IMR-90 (cell line): ENCODE data around the gene EAF1. TPM values are rescaled to one million over a fixed set of nuclear protein-coding genes. Genes with fewer than 3 reads are reported as not detected.

Experiments used
- ATAC-seq: fragments of 200-7000 bp; cut with Tn5 transposase; 2 replicates; pipeline ENCODE4 v1.9.1; 2020; ENCODE audit warnings: low read depth, mild to moderate bottlenecking, moderate library complexity
- BruUV-seq: library from RNA; stranded (reverse); fragments of 400-500 nt; replicated peaks from 2 replicates; lab custom pipeline; 2021; lab: Mats Ljungman, UMichigan
- CTCF ChIA-PET: fragments of 300-600 bp; formaldehyde crosslinking; extraction: SDS; loops from one replicate; lab custom pipeline; 2021; ENCODE audit warnings: antibody characterized with exemption; lab: Yijun Ruan, JAX
- POLR2A ChIA-PET: fragments of 300-600 bp; sonication (Branson Sonifier 250); formaldehyde crosslinking; loops from one replicate; lab custom pipeline; 2022; ENCODE audit warnings: antibody characterized with exemption; ENCODE audit not compliant: unreplicated experiment; lab: Charles Lee
- DNase-seq: peaks from one replicate; pipeline ENCODE4 v3.0.0; 2013
- H2AFZ ChIP-seq: replicated peaks from 2 replicates; pipeline ENCODE3; 2013; ENCODE audit warnings: low read length, mild to moderate bottlenecking; ENCODE audit not compliant: poor library complexity
- H2AK5ac ChIP-seq: 2 replicates; pipeline ENCODE4 v1.6.1; 2013; ENCODE audit warnings: low read depth, low read length, inconsistent platforms
- H2AK9ac ChIP-seq: replicated peaks from 2 replicates; pipeline ENCODE3; 2013; ENCODE audit warnings: mild to moderate bottlenecking, low read depth, low read length, moderate library complexity; ENCODE audit not compliant: poor library complexity
- H2BK120ac ChIP-seq: 2 replicates; pipeline ENCODE4 v1.6.1; 2013; ENCODE audit warnings: low read depth, low read length, inconsistent platforms
- H2BK15ac ChIP-seq: 3 replicates; pipeline ENCODE4 v1.6.1; 2013; ENCODE audit warnings: low read depth, low read length, inconsistent platforms
- H2BK20ac ChIP-seq: 2 replicates; pipeline ENCODE4 v1.6.1; 2013; ENCODE audit warnings: low read depth, mild to moderate bottlenecking, inconsistent platforms, low read length, moderate library complexity
- H2BK5ac ChIP-seq: 2 replicates; pipeline ENCODE4 v1.6.1; 2013; ENCODE audit warnings: mild to moderate bottlenecking, low read depth, low read length, inconsistent platforms; ENCODE audit not compliant: poor library complexity, severe bottlenecking
- H3K14ac ChIP-seq: replicated peaks from 2 replicates; pipeline ENCODE4 v1.6.1; 2013; ENCODE audit warnings: low read depth, low read length, inconsistent platforms
- H3K18ac ChIP-seq: 2 replicates; pipeline ENCODE4 v1.6.1; 2013; ENCODE audit warnings: low read depth, low read length, control low read depth
- H3K23ac ChIP-seq: 2 replicates; pipeline ENCODE4 v1.6.1; 2013; ENCODE audit warnings: low read depth, low read length, inconsistent platforms
- H3K27ac ChIP-seq: 2 replicates; pipeline ENCODE4 v1.5.1; 2013; ENCODE audit warnings: mild to moderate bottlenecking, control low read depth, low read length; ENCODE audit not compliant: insufficient read depth
- H3K27me3 ChIP-seq: 2 replicates; pipeline ENCODE4 v1.6.1; 2013; ENCODE audit warnings: low read length; ENCODE audit not compliant: control insufficient read depth, insufficient read depth
- H3K36me3 ChIP-seq: 2 replicates; pipeline ENCODE4 v1.6.1; 2013; ENCODE audit warnings: low read length, mixed read lengths; ENCODE audit not compliant: control insufficient read depth, insufficient read depth
- H3K4ac ChIP-seq: 2 replicates; pipeline ENCODE4 v1.6.1; 2013; ENCODE audit warnings: low read depth, low read length, inconsistent platforms
- H3K4me1 ChIP-seq: 2 replicates; pipeline ENCODE4 v1.6.1; 2013; ENCODE audit warnings: low read length, mixed read lengths; ENCODE audit not compliant: control insufficient read depth, insufficient read depth
- H3K4me2 ChIP-seq: 2 replicates; pipeline ENCODE4 v1.6.1; 2013; ENCODE audit warnings: low read depth, mild to moderate bottlenecking, control low read depth, low read length, moderate library complexity
- H3K4me3 ChIP-seq: 2 replicates; pipeline ENCODE4 v1.5.1; 2013; ENCODE audit warnings: low read depth, mild to moderate bottlenecking, control low read depth, low read length, moderate library complexity; ENCODE audit not compliant: insufficient read depth
- H3K56ac ChIP-seq: 2 replicates; pipeline ENCODE4 v1.6.1; 2013; ENCODE audit warnings: low read length, inconsistent platforms; ENCODE audit not compliant: insufficient read depth; ENCODE audit errors: extremely low read depth
- H3K79me1 ChIP-seq, 2 experiments: 2 replicates each; pipeline ENCODE4 v1.6.1; 2013; ENCODE audit warnings: low read length in 2 of 2, inconsistent platforms in 1 of 2, low read depth in 1 of 2
- H3K9ac ChIP-seq: 2 replicates; pipeline ENCODE4 v1.6.1; 2013; ENCODE audit warnings: low read depth, low read length, control low read depth
- H3K9me1 ChIP-seq: 2 replicates; pipeline ENCODE4 v1.6.1; 2013; ENCODE audit warnings: low read length, inconsistent platforms; ENCODE audit not compliant: insufficient read depth
- H3K9me3 ChIP-seq: 2 replicates; pipeline ENCODE4 v1.6.1; 2013; ENCODE audit warnings: low read length; ENCODE audit not compliant: control insufficient read depth, insufficient read depth
- H4K20me1 ChIP-seq: 2 replicates; pipeline ENCODE4 v1.6.1; 2013; ENCODE audit warnings: low read length, inconsistent platforms; ENCODE audit not compliant: insufficient read depth
- H4K5ac ChIP-seq: 2 replicates; pipeline ENCODE4 v1.6.1; 2013; ENCODE audit warnings: mild to moderate bottlenecking, low read depth, low read length, control low read depth
- H4K8ac ChIP-seq, 2 experiments: 2 replicates each; pipeline ENCODE4 v1.6.1; 2013; ENCODE audit warnings: low read depth in 2 of 2, low read length in 2 of 2, control low read depth in 1 of 2, inconsistent platforms in 1 of 2
- H4K91ac ChIP-seq: 2 replicates; pipeline ENCODE4 v1.6.1; 2013; ENCODE audit warnings: low read depth, low read length, inconsistent platforms; ENCODE audit not compliant: insufficient read depth
- BHLHE40 ChIP-seq: fragments of 150-350 bp; IDR thresholded peaks from 2 replicates; pipeline ENCODE4 v1.6.1; 2016; ENCODE audit warnings: mild to moderate bottlenecking, low read depth, low read length
- CEBPB ChIP-seq: IDR thresholded peaks from 2 replicates; pipeline ENCODE4 v1.6.1; 2012; ENCODE audit warnings: low read depth, low read length, improper control_type of control experiment
- CHD1 ChIP-seq: IDR thresholded peaks from 2 replicates; pipeline ENCODE4 v1.6.1; 2012; ENCODE audit warnings: low read depth, low read length, improper control_type of control experiment
- CTCF ChIP-seq: conservative IDR thresholded peaks from 2 replicates; pipeline ENCODE4 v1.5.1; 2012; ENCODE audit warnings: mild to moderate bottlenecking, low read depth, low read length, improper control_type of control experiment
- ELK1 ChIP-seq: fragments of 150-350 bp; IDR thresholded peaks from 2 replicates; pipeline ENCODE4 v1.6.1; 2016; ENCODE audit warnings: low read depth, mild to moderate bottlenecking, low read length, moderate library complexity, borderline replicate concordance
- FOS ChIP-seq: fragments of 150-350 bp; IDR thresholded peaks from 2 replicates; pipeline ENCODE4 v1.6.1; 2016; ENCODE audit warnings: low read depth, low read length
- MAFK ChIP-seq: IDR thresholded peaks from 2 replicates; pipeline ENCODE4 v1.6.1; 2012; ENCODE audit warnings: low read depth, low read length, improper control_type of control experiment
- MAZ ChIP-seq: IDR thresholded peaks from 2 replicates; pipeline ENCODE4 v1.6.1; 2012; ENCODE audit warnings: low read depth, mild to moderate bottlenecking, low read length, improper control_type of control experiment, moderate library complexity, borderline replicate concordance
- MXI1 ChIP-seq: IDR thresholded peaks from 2 replicates; pipeline ENCODE4 v1.6.1; 2012; ENCODE audit warnings: low read depth, mild to moderate bottlenecking, low read length, moderate library complexity, borderline replicate concordance
- NFE2L2 ChIP-seq: fragments of 150-350 bp; IDR thresholded peaks from 2 replicates; pipeline ENCODE4 v1.6.1; 2016; ENCODE audit warnings: low read depth, mild to moderate bottlenecking, low read length
- POLR2A ChIP-seq: IDR thresholded peaks from 2 replicates; pipeline ENCODE4 v1.6.1; 2012; ENCODE audit warnings: mild to moderate bottlenecking, low read depth, low read length
- RAD21 ChIP-seq: IDR thresholded peaks from 2 replicates; pipeline ENCODE4 v1.6.1; 2012; ENCODE audit warnings: low read length, improper control_type of control experiment
- RCOR1 ChIP-seq: IDR thresholded peaks from 2 replicates; pipeline ENCODE4 v1.6.1; 2012; ENCODE audit warnings: mild to moderate bottlenecking, low read length, improper control_type of control experiment; ENCODE audit not compliant: insufficient replicate concordance
- RFX5 ChIP-seq: IDR thresholded peaks from 2 replicates; pipeline ENCODE4 v1.8.0; 2012; ENCODE audit warnings: low read depth, mild to moderate bottlenecking, low read length, moderate library complexity
- SMC3 ChIP-seq: fragments of 150-350 bp; IDR thresholded peaks from 2 replicates; pipeline ENCODE4 v1.6.1; 2016; ENCODE audit warnings: low read depth, mild to moderate bottlenecking, antibody characterized with exemption, low read length, moderate library complexity
- WGBS, 2 experiments: methylation state at CpG; one replicate each; pipeline versions ENCODE4 v1.1.5 to v1.1.7; 2013; ENCODE audit warnings: missing lambda C conversion rate in 2 of 2; ENCODE audit not compliant: insufficient read length in 1 of 2; ENCODE audit errors: extremely low coverage in 2 of 2; 5-methylcytosine and 5-hydroxymethylcytosine counted together
- dilution Hi-C: fragments of 300-500 bp; cut with HindIII; formaldehyde crosslinking; loops from one replicate; pipeline ENCODE4 v1.14.3; 2018; ENCODE audit warnings: low sequenced_read_pairs; ENCODE audit not compliant: unreplicated experiment
- in situ Hi-C: fragments of 300-500 bp; cut with MboI; formaldehyde crosslinking; loops from 3 replicates; pipeline ENCODE4 v1.14.3; 2019; ENCODE audit warnings: low sequenced_read_pairs, inconsistent platforms, mixed read lengths
- intact Hi-C: fragments of 100-400 bp; cut with micrococcal nuclease; formaldehyde crosslinking; loops from 2 replicates; pipeline ENCODE4 v1.10.0; 2022
- polyA plus RNA-seq, 3 experiments: library from polyadenylated mRNA; depleted of rRNA; stranded (reverse); fragments of >200 nt; gene quantifications; 2 replicates each; pipeline ENCODE4 v1.2.3, GENCODE V29; 2012; ENCODE audit warnings: low replicate concordance in 1 of 3
- total RNA-seq: library from RNA; depleted of rRNA; stranded (reverse); fragments of >200 nt; gene quantifications from 2 replicates; pipeline ENCODE4 v1.2.3, GENCODE V29; 2012
- TF ChIP-seq, protein P1 (sequence below): fragments of 150-350 bp; IDR thresholded peaks from 2 replicates; pipeline ENCODE4 v1.6.1; 2017; ENCODE audit warnings: mild to moderate bottlenecking, antibody characterized with exemption, low read length, low read depth

The EAF1 gene
- total and polyA plus RNA-seq, 2 of the 4 experiments (the other 2 are of a cell fraction): 7.0 to 21.3 TPM

- in situ Hi-C loops: no loop called here
- intact Hi-C loops: loop anchor here (1.0 to 10.0 kb wide), 3 partner anchors 137 to 301 kb away; no protein-coding TSS in a partner anchor
Measured at GRCh38 chr3:15405448-15406050, 21.8 kb upstream of the EAF1 start.

More at GRCh38 chr3:15405448-15406050, 21.8 kb upstream of the EAF1 start:
- Histone ChIP-seq H2BK20ac (no peak overlapping the region), H3K18ac (no peak overlapping the region), H3K27me3 (no peaks in the 10 kb centered on the region), H2AFZ (no peak overlapping the region), H2AK9ac (no peak overlapping the region), H3K9ac (no peak overlapping the region), H4K5ac (no peak overlapping the region), H3K23ac (no peak overlapping the region), H2BK15ac (no peak overlapping the region), H4K8ac (no peak overlapping the region), H3K56ac (no peak overlapping the region), H2BK5ac (no peak overlapping the region), H3K27ac (no peak overlapping the region), H4K20me1 (no peaks in the 10 kb centered on the region), H3K4me3 (no peak overlapping the region), H3K9me1 (0 out of 2 replicates have a peak, but pooled peaks cover 3% of the 10 kb centered on the region), H3K14ac (no peak overlapping the region), H3K4ac (no peak overlapping the region), H3K4me2 (no peak overlapping the region), H3K9me3 (no peaks in the 10 kb centered on the region), H4K91ac (no peak overlapping the region), H2AK5ac (no peak overlapping the region), H3K36me3 (peaks cover 9% of the 10 kb centered on the region), H3K4me1 (no peaks in the 10 kb centered on the region), H2BK120ac (no peak overlapping the region), H3K79me1 (no peaks in the 10 kb centered on the region)
- POLR2A ChIA-PET: no interaction called here
- peak; percentile 71 for DNase-seq
- no CpG with 5 or more reads among the region's 3 CpGs for WGBS, 2 experiments
- no peak for TF ChIP-seq BHLHE40
- no peak for TF ChIP-seq RCOR1
- TF ChIP-seq SMC3: peak; percentile 78
- peak; percentile 68 for TF ChIP-seq RAD21
- TF ChIP-seq, protein P1, sequence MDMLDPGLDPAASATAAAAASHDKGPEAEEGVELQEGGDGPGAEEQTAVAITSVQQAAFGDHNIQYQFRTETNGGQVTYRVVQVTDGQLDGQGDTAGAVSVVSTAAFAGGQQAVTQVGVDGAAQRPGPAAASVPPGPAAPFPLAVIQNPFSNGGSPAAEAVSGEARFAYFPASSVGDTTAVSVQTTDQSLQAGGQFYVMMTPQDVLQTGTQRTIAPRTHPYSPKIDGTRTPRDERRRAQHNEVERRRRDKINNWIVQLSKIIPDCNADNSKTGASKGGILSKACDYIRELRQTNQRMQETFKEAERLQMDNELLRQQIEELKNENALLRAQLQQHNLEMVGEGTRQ: no peak
- no peak for TF ChIP-seq ELK1
- TF ChIP-seq MAFK: no peak
- no peak for TF ChIP-seq MAZ
- TF ChIP-seq CHD1: no peak
- peak; percentile 65 for TF ChIP-seq CTCF
- TF ChIP-seq POLR2A: no peak
- TF ChIP-seq MXI1: no peak
- no peak for TF ChIP-seq FOS
- no peak for TF ChIP-seq CEBPB
- TF ChIP-seq RFX5: no peak
- no peak for TF ChIP-seq NFE2L2
- dilution Hi-C loops: no loop called here
- BruUV-seq: no TSS peak
- CTCF ChIA-PET: interaction anchor here (0.7 to 1.9 kb wide), 10 partner anchors 14 to 297 kb away, joined by 3 to 25 read pairs (median 4); no protein-coding TSS in a partner anchor
- ATAC-seq: peak; percentile 77
